GDM1 (cell line): ENCODE results near the gene TFF2.

Experiments
- DNase-seq: peaks from one replicate; lab custom pipeline; 2025; lab: John Stamatoyannopoulos, UW

The TFF2 gene

DNA sequence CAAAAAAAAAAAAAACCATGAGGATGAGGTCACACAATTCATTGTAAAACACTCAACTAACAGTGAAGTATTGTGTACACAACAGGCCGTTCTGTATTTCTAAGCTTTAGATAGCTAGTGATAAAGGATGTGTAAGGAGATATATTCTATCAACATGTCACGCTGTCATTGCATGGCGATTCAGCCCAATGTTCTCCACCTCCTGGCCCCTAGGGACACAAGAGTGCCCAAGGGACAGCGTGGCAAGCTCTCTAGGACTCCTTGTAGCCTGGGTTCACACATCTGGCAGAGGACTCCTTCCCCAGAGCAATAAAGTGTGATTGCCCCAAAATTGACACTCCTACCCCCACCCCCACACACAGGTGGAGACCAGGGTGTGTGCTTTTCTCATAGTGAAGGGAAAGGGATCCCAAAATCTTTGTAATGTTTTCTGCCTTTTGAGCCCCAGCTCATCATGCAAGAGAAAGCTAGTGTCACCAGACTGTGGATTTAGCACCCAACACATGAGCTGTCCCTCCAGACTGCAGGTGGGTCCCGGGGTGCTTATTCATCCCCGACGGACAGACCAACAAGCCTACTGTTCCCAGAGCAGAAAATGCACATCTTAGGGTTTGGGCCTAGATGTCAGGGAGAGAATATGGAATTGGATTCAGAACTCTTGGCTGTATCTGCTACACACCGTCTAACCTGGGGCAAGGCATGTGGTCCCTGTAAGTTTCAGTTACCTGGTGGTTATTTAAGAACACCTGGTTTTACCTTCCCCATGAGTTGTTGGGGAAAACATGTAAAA, 33.6 kb upstream of the TFF2 start:
- no peak for DNase-seq

DNA sequence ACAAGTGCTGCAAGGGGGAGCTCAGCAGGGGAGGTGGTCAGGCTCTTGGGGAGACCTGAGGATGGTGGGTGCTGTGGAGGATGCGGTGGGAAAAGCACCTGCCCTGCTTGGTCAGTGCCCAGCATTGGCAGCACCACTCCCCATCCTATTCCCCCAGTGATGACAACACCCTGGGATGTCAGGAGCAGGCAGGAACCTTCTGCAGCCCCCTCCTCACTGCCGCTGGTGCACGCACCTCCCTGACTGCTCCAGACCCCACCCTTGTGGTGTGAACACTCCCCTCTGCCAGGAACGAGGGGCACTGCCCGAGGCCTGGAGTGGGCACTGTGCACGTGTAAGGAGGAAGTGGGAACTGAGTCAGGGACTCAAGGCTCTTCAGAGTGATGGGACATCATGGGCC, 32.5 kb upstream of the TFF2 start:
- DNase-seq, result no peak

DNA sequence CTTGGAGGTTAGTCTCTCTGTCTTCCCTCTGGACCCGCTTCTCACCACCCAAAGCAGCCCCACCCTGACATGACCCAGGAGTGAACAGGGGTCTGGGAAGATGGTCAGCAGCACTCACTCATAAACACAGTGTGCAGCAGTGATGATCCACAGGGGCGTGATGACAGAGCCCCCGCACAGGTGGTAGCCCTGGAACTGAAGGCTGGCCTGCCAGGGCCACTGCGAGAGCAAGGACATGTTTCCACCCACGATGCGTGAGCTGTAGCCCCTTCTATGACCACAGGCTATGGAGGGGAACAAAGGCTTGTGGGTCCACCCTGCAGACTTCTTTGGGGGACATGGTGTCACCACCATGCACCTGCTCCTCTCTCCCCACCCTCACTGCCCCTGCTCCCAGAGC, 32.1 kb upstream of the TFF2 start:
- DNase-seq, result no peak

DNA sequence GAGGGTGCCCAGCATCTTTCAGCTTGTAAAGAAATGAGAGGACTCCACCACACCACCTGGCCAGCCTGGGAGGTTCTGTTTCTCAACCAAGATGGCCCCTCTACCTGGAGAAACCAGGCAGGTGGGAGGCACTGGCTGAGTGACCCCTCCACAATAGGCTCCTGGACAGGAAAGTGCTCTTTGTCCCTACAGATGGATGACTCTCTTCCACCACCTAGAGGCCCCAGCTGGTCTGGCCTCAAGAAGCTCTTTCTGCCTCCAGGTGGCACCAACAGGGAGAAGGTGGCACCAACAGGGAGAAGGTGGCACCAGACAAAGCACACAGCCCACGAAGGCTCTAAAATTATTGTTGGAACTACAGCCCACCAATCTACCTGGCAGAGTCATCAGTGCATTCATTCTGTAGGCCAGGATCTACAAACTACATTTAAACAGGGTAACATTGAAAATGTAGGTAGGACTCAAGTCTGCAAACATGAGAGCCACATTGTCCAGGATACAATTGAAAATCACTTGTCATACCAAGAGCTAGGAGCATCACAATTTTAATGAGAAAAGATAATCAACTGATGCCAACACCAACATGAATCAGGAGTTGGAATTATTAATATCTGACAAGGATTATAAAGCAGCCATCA, 30.7 kb upstream of the TFF2 start:
- no peak for DNase-seq

DNA sequence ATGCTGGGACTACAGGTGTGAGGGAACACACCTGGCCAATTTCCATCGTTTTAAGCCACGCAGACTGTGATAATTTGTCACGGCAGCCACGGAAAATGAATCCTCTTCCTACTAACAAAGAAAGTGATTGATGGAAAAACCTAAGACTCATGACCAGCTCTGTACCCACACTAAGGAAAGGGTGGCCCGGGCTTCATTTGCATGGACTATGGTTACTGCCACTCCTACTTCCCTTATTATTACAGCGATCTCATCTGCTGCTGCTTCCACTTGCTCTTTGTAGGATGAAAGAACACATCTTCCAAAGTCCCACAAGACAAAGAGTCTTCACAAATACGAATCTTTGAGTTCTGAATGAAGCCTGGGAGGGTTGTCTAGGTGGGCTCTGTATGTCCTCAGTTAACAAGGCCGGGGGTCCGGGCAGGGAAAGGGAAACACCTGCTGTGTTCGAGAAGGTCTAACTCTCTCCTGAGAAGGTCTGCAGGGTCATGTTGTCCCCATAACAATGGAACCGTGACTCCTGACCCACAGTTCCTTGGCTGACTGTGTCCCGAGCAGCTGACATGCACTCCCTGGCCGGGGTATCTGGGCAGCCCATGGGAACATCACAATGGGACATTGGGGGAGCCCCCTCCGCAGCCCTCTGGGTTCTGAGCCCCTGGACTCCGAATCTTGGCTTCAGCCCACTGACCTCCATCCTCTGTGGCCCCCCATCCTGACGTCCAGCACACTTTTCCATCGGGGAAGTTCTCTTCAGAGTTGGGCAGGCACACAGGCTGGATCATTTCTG, 28.8 kb upstream of the TFF2 start:
- DNase-seq, result no peak

DNA sequence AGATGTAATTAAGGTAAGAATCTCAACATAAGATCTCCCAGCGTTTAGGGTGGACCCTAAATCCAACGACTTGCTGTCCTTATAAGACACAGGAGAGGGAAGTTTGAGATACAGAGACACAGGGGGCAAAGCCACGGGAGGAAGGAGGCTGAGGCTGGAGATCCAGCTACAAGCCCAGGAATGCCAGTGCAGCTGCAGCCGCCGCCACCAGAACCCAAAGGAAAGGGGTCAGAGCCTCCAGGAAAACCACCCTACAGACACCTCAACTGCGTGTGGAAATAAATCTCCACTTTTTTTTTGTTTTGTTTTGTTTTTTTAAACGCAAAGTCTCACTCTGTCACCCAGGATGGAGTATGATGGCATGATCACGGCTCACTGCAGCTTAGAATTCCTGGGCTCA, 27.6 kb upstream of the TFF2 start:
- DNase-seq, result no peak

DNA sequence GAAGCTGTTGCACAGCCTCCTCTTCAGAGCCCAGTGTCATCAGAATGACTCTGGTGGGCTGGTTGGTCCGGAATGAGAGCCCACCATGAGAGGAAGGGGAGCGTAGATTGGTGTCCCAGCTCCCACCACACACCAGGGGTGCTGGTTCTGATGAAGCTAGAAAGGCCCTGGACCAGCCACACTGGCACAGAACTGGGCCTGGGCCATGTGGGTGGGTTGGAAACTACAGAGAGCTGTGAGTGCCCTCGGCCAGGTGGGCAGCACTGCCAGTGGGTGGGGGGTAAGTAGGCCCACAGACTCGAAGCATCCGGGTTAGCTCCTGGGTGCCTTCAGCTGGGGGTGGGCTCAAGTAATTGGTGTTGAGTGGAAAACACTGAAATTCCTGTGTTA, 27.2 kb upstream of the TFF2 start:
- DNase-seq, result no peak

DNA sequence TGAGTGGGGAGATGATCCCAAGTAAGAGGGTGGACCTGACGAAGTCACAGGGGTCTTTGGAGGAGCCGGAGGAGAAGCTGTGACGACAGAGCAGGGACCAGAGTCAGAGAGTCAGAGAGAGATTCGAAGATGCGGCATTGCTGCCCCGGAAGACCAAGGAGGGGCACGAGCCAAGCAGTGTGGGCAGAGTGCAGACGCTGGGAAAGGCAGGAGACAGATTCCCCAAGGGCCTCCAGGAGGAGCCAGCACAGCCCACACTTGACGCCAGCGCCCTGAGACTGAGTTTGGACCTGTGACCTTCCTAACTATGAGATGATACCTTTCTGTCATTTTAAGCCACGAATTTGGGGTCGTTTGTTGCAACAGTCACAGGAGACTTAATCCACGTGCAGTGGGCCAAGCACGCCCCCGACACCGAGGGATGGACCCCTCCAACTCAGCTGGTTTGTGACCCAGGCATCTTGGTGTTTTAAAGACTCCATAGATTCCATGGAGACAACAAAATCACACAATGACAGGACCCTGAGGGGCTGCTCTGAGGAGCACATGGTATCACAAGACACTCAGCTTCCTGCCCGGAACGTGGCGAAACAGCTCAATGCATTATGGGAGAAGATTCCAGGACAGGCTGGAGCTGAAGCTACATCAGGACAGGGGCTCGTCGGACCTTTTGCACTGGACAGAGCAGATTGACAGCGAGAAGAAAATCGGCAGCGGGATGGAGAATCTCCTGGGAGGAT, 26.6 kb upstream of the TFF2 start:
- DNase-seq, result no peak

DNA sequence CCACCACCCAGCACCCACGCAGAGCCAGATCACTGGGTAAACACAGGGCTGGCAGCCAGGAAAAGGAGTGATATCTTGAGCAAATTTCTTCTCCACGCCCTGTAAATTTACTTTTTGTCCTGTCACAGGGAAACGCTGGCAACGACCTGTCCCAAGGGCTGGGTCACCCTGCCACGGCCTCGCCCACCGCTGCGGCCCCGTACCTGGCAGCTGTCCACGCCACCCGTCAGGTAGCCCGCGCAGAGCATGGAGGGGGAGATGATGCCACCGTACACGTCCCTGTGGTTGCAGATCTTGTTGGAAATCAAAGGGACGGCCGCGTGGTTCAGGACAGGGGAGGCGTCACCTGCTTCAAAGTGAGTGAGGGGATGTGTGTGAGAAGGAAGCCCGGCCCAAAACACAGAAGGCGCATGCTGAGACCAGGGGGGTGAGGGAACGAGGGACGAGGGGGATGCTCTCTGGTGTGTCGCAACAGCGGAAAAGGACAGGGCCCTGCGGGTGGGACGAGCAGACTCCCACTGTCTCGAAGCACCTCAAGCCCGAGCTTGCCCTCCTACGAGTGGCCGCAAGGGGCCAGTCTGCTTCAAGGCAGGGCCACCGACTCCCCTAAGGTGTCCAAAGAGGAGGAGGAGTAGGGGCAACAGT, 25.7 kb upstream of the TFF2 start:
- no peak for DNase-seq

DNA sequence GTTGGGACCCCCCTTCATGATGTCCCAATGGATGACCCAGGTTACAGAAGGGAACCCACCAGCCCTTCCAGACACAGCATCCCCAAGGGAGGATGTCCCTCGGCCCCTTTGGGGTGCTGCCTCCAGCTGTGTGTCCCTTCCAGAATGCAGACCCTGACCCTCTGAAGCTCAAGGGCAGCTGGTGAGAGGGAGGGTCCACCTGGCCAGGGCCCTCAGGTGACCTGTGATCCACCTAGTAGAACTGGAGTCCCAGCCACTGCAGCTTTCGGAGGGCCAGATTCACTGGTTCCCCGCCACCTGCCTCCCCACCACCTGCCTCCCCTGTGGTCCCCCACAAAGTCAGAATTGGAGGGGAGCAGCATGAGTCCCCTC, 25.2 kb upstream of the TFF2 start:
- no peak for DNase-seq

DNA sequence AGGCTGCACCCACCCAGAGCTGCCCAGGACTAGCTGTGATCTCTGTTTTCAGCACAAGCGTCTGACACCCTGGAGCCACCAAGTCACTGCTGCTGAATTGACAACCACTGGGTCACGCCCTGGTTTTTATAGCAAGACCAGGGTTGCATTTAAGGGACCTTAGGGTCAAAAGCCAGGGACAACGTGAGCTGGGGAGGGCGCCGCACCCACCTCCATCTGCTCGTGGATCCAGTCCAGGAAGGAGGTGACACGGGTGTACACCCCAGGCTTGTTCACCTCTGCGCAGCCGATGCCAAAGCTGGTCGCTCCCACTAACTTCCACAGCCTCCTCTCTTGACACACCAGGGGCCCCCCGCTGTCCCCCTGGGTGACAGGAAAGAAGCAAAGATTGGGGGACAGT, 24.7 kb upstream of the TFF2 start:
- no peak for DNase-seq

DNA sequence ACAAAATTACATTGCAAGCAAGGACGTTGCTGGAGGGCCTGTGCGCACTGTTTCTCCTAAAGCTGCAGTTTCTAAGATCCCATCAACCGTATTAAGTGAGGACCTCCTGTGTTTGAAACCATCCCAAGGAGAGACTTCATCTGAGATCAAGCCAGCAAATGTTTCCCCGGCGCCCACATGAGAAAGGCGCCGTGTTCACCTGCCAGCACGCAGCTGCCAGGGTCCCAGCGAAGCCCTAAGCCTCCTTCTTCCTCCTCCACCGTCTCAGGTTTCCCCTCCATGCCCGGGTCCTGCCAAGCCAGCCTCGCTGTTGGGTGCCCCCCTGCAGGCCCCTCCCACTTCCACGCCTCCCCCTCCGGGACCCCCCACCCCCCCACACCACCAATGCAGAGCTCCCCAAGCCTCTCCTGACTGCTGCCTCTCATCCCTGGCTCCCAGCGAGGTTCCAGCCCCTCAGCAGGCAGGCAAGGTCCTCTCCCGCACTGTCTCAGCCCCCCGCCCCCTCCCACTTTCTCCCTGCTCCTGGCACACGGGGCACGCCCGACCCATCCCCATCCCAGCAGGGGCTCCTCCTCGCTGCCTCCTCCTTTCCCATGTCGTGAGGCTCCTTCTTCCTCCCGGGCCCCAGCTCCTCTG, 24.2 kb upstream of the TFF2 start:
- DNase-seq, result no peak

DNA sequence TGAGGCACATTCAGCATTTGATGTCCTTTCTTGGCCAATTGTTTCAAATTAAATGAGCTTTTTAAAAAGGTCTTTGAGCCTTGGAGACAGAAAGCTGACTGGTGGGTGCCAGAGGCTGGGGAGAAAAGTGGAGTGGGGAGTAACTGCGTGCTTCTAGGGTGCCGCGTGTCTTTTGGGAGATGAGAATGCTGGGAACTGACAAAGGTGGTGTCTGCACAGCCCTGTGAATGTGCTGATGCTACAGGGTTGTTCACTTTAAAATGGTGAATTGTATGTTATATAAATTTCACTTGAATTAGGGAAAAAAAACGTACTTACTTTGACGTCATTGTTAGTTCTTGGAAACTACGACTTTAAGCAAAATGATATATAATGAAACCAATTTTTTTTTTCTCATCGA, 23.7 kb upstream of the TFF2 start:
- DNase-seq, result no peak

DNA sequence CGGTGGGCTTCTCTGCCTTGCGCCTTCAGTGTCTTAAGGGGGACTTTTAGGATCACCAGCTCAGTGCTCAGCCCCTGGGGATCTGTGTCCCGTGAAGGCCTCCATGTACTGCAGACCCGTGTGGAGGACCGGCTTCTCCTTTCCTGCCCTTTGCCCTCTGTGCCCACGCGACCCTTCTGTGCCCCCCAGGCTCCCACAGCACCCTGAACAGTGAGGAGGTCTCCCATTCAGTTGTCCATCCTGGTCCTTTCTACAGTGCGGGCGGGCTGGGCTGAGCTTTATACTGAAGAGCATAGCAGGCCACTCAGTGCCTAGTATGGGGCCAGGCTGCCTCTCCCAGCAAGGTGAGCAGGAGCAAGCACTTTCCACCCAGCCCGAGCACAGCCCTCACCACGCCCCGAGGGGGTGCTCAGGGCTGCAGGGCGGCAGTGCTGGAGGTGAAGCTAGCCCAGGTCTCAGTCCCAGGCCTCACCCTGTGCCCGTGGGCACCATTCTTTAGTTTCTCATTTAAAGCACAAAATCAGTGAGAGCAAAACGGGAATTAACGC, 23.2 kb upstream of the TFF2 start:
- DNase-seq, result no peak

DNA sequence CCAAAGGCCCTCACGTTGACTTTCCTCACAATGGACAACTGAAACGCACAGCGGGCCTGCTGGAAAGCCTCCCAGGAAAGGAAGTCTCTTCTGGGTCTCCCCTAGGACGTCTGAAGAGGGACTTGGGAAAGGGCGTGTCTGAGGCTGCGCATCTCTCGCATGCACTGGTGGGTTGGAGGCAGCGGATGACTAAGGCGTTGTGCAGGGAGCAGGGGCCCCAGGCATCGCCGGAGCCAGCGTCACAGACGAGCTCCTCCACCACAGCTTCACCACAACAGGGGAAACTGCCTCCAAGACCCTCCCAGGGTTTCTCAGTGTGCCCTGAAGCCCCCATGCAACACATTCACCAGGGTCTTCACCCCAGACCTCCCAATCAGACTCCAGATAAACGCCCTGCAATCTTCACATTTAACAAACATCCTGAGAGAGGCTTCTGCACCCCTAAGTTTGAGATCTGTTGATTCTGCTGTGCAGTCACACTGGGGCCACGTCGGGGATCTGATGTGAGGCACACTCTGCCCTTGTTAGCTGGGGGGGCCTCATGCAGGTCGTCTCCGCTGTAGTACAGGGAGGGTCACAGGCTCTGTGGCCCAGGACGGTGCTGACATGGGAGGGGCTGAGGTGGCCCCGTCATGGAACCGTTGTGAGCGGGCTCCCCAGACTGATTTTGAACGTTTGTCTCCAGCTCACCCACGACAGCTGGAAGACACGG, 22.6 kb upstream of the TFF2 start:
- DNase-seq, result no peak

DNA sequence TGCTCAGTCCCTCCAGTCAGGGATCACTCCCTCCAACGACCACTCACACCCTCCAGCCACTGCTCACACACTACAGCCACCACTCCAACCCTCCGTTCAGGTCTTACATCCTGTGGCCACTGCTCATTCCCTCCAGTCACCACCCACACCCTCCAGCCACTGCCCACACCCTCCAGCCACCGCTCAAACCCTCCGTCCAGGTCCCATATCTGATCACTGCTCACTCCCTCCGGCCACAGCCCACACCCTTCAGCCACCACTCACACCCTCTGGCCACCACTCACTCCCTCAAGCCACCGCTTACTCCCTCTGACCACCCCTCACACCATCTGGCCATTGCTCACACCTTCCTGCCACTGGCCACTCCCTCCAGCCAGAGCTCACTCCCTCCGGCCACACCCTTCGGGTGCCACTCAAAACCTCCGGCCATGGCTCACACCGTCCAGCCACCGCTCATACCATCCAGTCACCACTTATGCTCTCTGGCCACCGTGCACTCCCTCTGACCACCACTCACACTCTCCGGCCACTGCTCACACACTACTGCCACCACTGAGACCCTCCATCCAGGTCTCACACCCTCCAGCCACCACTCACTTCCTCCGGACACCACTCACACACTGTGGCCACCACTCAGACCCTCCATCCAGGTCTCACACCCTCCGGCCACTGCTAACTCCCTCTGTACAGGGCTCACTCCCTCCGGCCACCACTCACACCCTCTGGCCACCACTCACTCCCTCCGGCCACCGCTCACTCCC, 20.3 kb upstream of the TFF2 start:
- DNase-seq, result no peak

DNA sequence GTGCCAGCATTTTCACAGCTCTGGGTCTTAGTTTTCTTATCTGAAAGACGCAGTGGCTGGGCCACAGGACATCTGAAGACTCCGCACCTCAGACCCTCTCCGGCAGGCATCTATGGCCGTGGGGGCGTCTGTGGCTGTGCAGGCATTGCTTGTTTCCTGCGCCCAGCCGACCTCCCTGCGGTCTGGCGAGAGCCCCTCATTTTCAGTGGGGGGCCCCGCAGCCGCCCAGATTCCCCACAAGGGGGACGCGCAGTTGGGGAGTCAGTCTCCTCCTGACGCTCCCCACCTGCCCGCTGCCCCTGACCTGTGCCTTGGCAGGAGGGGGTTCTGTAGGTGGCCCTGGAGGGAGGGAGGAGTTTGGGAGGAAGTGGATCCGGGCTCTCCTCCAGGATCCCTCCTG, 19.0 kb upstream of the TFF2 start:
- no peak for DNase-seq

DNA sequence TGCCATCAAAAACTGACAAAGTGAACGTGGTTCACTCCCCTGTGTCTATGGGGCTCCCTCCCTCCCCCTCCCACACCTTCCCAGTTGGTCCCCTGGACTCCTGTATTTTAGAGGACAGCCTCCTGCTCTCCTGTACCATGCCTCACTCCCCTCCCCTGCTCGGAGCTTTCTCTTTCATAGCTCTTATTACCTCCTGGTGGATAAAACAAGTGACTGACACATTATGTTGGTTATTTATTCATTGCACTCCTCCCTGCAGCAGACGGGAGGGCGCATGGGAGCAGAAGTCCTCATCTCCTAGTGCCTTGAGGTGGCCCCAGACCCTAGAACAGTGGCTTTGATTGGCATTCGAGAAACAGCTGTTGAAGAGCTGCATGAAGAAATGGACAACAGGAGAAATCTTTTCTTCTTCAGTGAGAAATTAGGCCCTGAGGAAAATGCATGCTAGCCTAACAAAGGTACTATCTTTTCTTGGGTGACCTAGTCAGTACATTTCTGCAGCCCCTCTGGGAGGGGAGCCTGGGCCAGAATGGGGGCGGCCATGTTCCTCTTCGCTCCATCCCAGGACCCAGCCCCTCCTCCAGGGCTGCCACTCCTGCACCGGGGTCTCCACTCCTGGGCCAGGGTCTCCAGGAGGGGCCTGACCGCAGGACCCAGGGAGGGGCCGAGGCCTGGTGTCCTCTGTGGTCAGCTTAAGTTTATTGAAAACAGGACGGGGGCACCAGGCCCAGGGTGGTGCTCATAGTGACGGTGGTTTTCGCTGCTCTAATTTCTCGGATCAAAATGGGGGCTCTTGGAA, 16.8 kb upstream of the TFF2 start:
- no peak for DNase-seq
